GM12878 (cell line): ENCODE measurements around the gene SLC6A2. TPM values are rescaled to one million over a fixed set of nuclear protein-coding genes. Genes with fewer than 3 reads are reported as not detected.

Source experiments
- ATAC-seq: fragments of 200-7000 bp; cut with Tn5 transposase; 3 replicates; pipeline ENCODE4 v1.9.1; 2020; ENCODE audit warnings: mild to moderate bottlenecking, moderate library complexity
- BruUV-seq: library from RNA; stranded (reverse); fragments of 400-500 nt; replicated peaks from 2 replicates; lab custom pipeline; 2021; lab: Mats Ljungman, UMichigan
- CTCF ChIA-PET: fragments of 300-600 bp; sonication (Branson Sonifier 250); formaldehyde crosslinking; extraction: SDS; loops from one replicate; lab custom pipeline; 2021; ENCODE audit warnings: inconsistent platforms; lab: Yijun Ruan, JAX
- POLR2A ChIA-PET: fragments of 350-600 bp; formaldehyde crosslinking; extraction: SDS; loops from one replicate; lab custom pipeline; 2021; ENCODE audit warnings: inconsistent platforms; lab: Charles Lee
- RAD21 ChIA-PET: fragments of 300-600 bp; sonication (Branson Sonifier 250); formaldehyde crosslinking; loops from one replicate; lab custom pipeline; 2023; ENCODE audit warnings: antibody characterized with exemption; ENCODE audit not compliant: unreplicated experiment; lab: Charles Lee
- SMC1A ChIA-PET: fragments of 300-600 bp; sonication (Branson Sonifier 250); formaldehyde crosslinking; loops from one replicate; lab custom pipeline; 2023; ENCODE audit not compliant: unreplicated experiment, uncharacterized antibody; lab: Charles Lee
- DNase-seq: peaks from one replicate; pipeline ENCODE4 v3.0.0-alpha.2; 2011; ENCODE audit warnings: low read depth, low spot score
- FAIRE-seq: peaks from 3 replicates; lab custom pipeline; 2011; peaks lifted over from hg19 to GRCh38; lab: Jason Lieb, UNC
- H2AFZ ChIP-seq: 2 replicates; pipeline ENCODE4 v1.6.0; 2011; ENCODE audit warnings: low read depth, low read length, control low read depth; ENCODE audit not compliant: control insufficient read depth
- H3K27ac ChIP-seq: 2 replicates; pipeline ENCODE4 v1.5.1; 2011; ENCODE audit warnings: control low read depth; ENCODE audit not compliant: control insufficient read depth, insufficient read depth
- H3K27me3 ChIP-seq, 2 experiments: replicated peaks in 1 of 2; 2 replicates each; pipeline versions ENCODE4 v1.6.0 to v1.6.1; 2011; ENCODE audit warnings: low read length in 1 of 2; ENCODE audit not compliant: control insufficient read depth in 2 of 2, insufficient read depth in 2 of 2
- H3K36me3 ChIP-seq, 2 experiments: 2 replicates each; pipeline ENCODE4 v1.5.1; 2011; ENCODE audit warnings: low read length in 1 of 2; ENCODE audit not compliant: control insufficient read depth in 2 of 2, insufficient read depth in 2 of 2
- H3K4me1 ChIP-seq: 2 replicates; pipeline ENCODE4 v1.6.1; 2011; ENCODE audit warnings: mild to moderate bottlenecking, low read length, moderate library complexity, mixed read lengths; ENCODE audit not compliant: control insufficient read depth, insufficient read depth
- H3K4me2 ChIP-seq: 2 replicates; pipeline ENCODE4 v1.6.0; 2011; ENCODE audit warnings: control low read depth; ENCODE audit not compliant: control insufficient read depth, insufficient read depth
- H3K4me3 ChIP-seq: fragments of 200-600 bp; sonication (generic); 2 replicates; pipeline ENCODE4 v1.5.1; 2016
- H3K79me2 ChIP-seq: 2 replicates; pipeline ENCODE4 v1.6.0; 2011; ENCODE audit warnings: low read length; ENCODE audit not compliant: control insufficient read depth, insufficient read depth
- H3K9ac ChIP-seq: 2 replicates; pipeline ENCODE4 v1.8.0; 2011; ENCODE audit warnings: low read length, control low read depth, mixed read lengths; ENCODE audit not compliant: control insufficient read depth, insufficient read depth
- H3K9me3 ChIP-seq: replicated peaks from 3 replicates; pipeline ENCODE4 v1.5.1; 2011; ENCODE audit warnings: mild to moderate bottlenecking, low read length; ENCODE audit not compliant: control insufficient read depth, insufficient read depth
- H4K20me1 ChIP-seq: 2 replicates; pipeline ENCODE4 v1.6.0; 2011; ENCODE audit not compliant: control insufficient read depth, insufficient read depth
- CTCF ChIP-seq, 3 experiments: IDR thresholded peaks in 2 of 3; conservative IDR thresholded peaks in 1 of 3; 2 replicates each; pipeline ENCODE4 v1.5.1; 2011; ENCODE audit warnings: low read depth in 3 of 3, low read length in 3 of 3, mild to moderate bottlenecking in 3 of 3, control low read depth in 2 of 3, moderate library complexity in 2 of 3, inconsistent platforms in 1 of 3, mixed read lengths in 1 of 3; ENCODE audit not compliant: control insufficient read depth in 2 of 3, insufficient read depth in 1 of 3; ENCODE audit errors: extremely low read depth in 1 of 3
- LARP7 ChIP-seq: fragments of 450-650 bp; IDR thresholded peaks from 2 replicates; pipeline ENCODE4 v1.6.1; 2017; ENCODE audit warnings: mild to moderate bottlenecking
- RAD21 ChIP-seq: IDR thresholded peaks from 2 replicates; pipeline ENCODE4 v1.6.1; 2011; ENCODE audit warnings: mild to moderate bottlenecking, low read depth, low read length, moderate library complexity; ENCODE audit not compliant: insufficient read depth
- RELB ChIP-seq: fragments of 450-650 bp; IDR thresholded peaks from 2 replicates; pipeline ENCODE4 v1.6.1; 2017; ENCODE audit warnings: low read depth, mild to moderate bottlenecking, moderate library complexity
- SREBF1 ChIP-seq: IDR thresholded peaks from 2 replicates; pipeline ENCODE4 v1.6.1; 2012; ENCODE audit warnings: mild to moderate bottlenecking, low read length
- WGBS: methylation state at CpG from one replicate; pipeline ENCODE4 v1.1.6; 2016; ENCODE audit warnings: low lambda C conversion rate; ENCODE audit not compliant: insufficient replicate concordance, insufficient coverage; ENCODE audit errors: missing lambda C conversion rate; 5-methylcytosine and 5-hydroxymethylcytosine counted together
- in situ Hi-C: fragments of 300-500 bp; cut with MboI; formaldehyde crosslinking; loops from 9 replicates; pipeline ENCODE4 v1.14.3; 2018; ENCODE audit warnings: mixed read lengths
- intact Hi-C: fragments of 100-400 bp; cut with micrococcal nuclease; formaldehyde crosslinking; loops from one replicate; pipeline ENCODE4 v1.14.2; 2022; ENCODE audit not compliant: unreplicated experiment
- polyA plus RNA-seq, 11 experiments: library from polyadenylated mRNA; depleted of rRNA in 4 of 11; unstranded in 6 of 11; stranded (reverse) in 5 of 11; fragments of >200 nt; fragmentation: Nextera tagmentation in 4 of 11; fragmentation: Illumina TruSeq in 1 of 11; extraction: Ambion mirVana in 4 of 11; extraction: Trizol in 1 of 11; gene quantifications; 1 replicate in 1 of 11; 2 replicates in 10 of 11; pipeline versions ENCODE4 v1.2.1 to v1.2.3, GENCODE V29; 2011 to 2016; ENCODE audit warnings: inconsistent platforms in 2 of 11, missing spikeins in 2 of 11, low read depth in 1 of 11
- total RNA-seq, 4 experiments: library from RNA; depleted of rRNA in 3 of 4; stranded (reverse); fragments of >200 nt in 3 of 4; fragmentation: Illumina TruSeq in 1 of 4; extraction: Trizol in 1 of 4; gene quantifications; 2 replicates each; pipeline versions ENCODE4 v1.2.1 to v1.2.3, GENCODE V29; 2013 to 2021

Gene SLC6A2
- total and polyA plus RNA-seq, 10 of the 15 experiments (the other 5 are each of a cell fraction or from before 2014, with no cell fraction given), result not detected

GRCh38 chr16:55690841-55691240 is 35.1 kb downstream of the SLC6A2 start:
- BruUV-seq, result no TSS peak
- WGBS, result 0% methylated on average over 1 of the region's 1 CpG

More at GRCh38 chr16:55690841-55691240, 35.1 kb downstream of the SLC6A2 start:
- FAIRE-seq (no peak), ATAC-seq (no peak), DNase-seq (no peak)
- H3K9me3 ChIP-seq, result no peaks in the 10 kb centered on the region
- TF ChIP-seq SREBF1, result no peak
- TF ChIP-seq RAD21, result no peak
- no peak for TF ChIP-seq CTCF (IDR thresholded peaks at IDR 0.05 in 2 of 3, conservative IDR thresholded peaks at IDR 0.05 in 1 of 3; ENCODE audit: control insufficient read depth in 2 of 3, extremely low read depth in 1 of 3, insufficient read depth in 1 of 3, low read depth in 3 of 3, low read length in 3 of 3)
- no peak for TF ChIP-seq LARP7
- TF ChIP-seq RELB, result no peak
- H3K4me2 ChIP-seq, result no peak overlapping the region
- no peak overlapping the region for H3K9ac ChIP-seq
- H3K27ac ChIP-seq, result no peak overlapping the region
- intact Hi-C loops (no loop called here), in situ Hi-C loops (no loop called here)
- ChIA-PET CTCF (interaction anchor here (1.0 kb wide), 1 partner anchor 12 kb away, joined by 3 read pairs; no protein-coding TSS in a partner anchor), POLR2A (no interaction called here), SMC1A (no interaction called here), RAD21 (no interaction called here)
- no peaks in the 10 kb centered on the region for H3K27me3 ChIP-seq
- H3K79me2 ChIP-seq, result no peaks in the 10 kb centered on the region
- no peaks in the 10 kb centered on the region for H4K20me1 ChIP-seq
- no peak overlapping the region for H3K4me3 ChIP-seq
- H2AFZ ChIP-seq, result no peak overlapping the region
- H3K4me1 ChIP-seq, result no peaks in the 10 kb centered on the region
- H3K36me3 ChIP-seq, result no peaks in the 10 kb centered on the region
